ENCODE measurements around the gene SPATA6L.
"Not testable (repeated sequence)": the region's sequence is repeated elsewhere in the genome, so short reads cannot be mapped to it uniquely, and the experiment has no call there.

SPATA6L gene

DNA sequence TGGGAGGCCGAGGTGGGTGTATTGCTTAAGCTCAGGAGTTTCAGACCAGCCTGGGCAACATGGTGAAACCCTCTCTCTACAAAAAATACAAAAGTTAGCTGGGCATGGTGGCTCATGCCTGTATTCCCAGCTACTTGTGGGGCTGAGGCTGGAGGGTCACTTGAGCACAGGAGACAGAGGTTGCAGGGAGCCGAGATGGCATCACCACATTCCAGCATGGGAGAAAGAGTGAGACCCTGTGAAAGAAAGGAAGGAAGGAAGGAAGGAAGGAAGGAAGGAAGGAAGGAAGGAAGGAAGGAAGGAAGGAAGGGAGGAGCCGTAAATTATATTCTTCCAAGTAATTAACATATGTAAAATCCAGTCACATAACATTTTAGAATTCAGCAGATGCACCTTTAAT, 10.1 kb downstream of the SPATA6L start:
- H3K27ac ChIP-seq (ENCODE audit: low read depth, low read length); H3K9ac ChIP-seq (ENCODE audit: low read length); H3K4me3 ChIP-seq (ENCODE audit: low read length); H3K36me3 ChIP-seq (ENCODE audit: control insufficient read depth, insufficient read depth, low read length); H3K27me3 ChIP-seq (ENCODE audit: control insufficient read depth, insufficient read depth, low read length); H3K4me1 ChIP-seq (ENCODE audit: control insufficient read depth, insufficient read depth, low read length): not testable (repeated sequence)

- Histone ChIP-seq H3K4me1 (ENCODE audit: control insufficient read depth, insufficient read depth, low read length) (no peaks in the 10 kb centered on the region), H3K4me3 (ENCODE audit: low read length) (no peak overlapping the region), H3K27me3 (ENCODE audit: control insufficient read depth, insufficient read depth, low read length) (no peaks in the 10 kb centered on the region), H3K9ac (ENCODE audit: low read length) (no peak overlapping the region), H3K27ac (ENCODE audit: low read depth, low read length) (no peak overlapping the region), H3K36me3 (ENCODE audit: control insufficient read depth, insufficient read depth, low read length) (no peaks in the 10 kb centered on the region)
Observed at GRCh38 chr9:4654538-4654937, 11.7 kb downstream of the SPATA6L start.

GRCh38 chr9:4654084-4654483, 12.2 kb downstream of the SPATA6L start:
- no peaks in the 10 kb centered on the region for H3K4me1 ChIP-seq (ENCODE audit: control insufficient read depth, insufficient read depth, low read length)
- H3K4me3 ChIP-seq (ENCODE audit: low read length) = no peak overlapping the region
- no peak overlapping the region for H3K27ac ChIP-seq (ENCODE audit: low read depth, low read length)
- no peaks in the 10 kb centered on the region for H3K36me3 ChIP-seq (ENCODE audit: control insufficient read depth, insufficient read depth, low read length)
- H3K9ac ChIP-seq (ENCODE audit: low read length) = no peak overlapping the region
- no peaks in the 10 kb centered on the region for H3K27me3 ChIP-seq (ENCODE audit: control insufficient read depth, insufficient read depth, low read length)

DNA sequence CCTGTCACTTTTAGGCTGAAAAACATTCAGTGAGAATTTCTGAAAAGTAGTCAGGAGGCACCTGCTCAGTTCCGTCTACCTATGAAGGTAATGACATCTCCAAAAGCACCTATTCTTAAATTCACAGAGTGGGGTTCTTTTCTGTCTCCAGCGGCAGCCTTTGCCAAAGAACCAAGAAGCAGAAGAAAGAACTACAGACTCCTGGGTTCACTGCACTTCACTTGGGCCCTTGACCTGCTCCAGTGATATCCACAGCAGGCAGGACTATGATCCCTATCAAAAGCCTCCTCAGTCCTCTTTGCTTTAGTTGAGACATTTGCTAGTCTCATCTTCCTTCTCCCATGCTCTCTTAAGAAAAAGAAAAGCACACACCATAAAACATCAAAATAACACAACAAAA, 23.9 kb downstream of the SPATA6L start:
- H3K9ac ChIP-seq (ENCODE audit: low read length) = no peak overlapping the region
- no peak overlapping the region for H3K27ac ChIP-seq (ENCODE audit: low read depth, low read length)
- H3K36me3 ChIP-seq (ENCODE audit: control insufficient read depth, insufficient read depth, low read length) = no peaks in the 10 kb centered on the region
- H3K27me3 ChIP-seq (ENCODE audit: control insufficient read depth, insufficient read depth, low read length) = no peaks in the 10 kb centered on the region
- H3K4me3 ChIP-seq (ENCODE audit: low read length) = no peak overlapping the region
- no peaks in the 10 kb centered on the region for H3K4me1 ChIP-seq (ENCODE audit: control insufficient read depth, insufficient read depth, low read length)

- Histone ChIP-seq H3K4me3 (ENCODE audit: low read length) (no peak overlapping the region), H3K9ac (ENCODE audit: low read length) (no peak overlapping the region), H3K27ac (ENCODE audit: low read depth, low read length) (no peak overlapping the region), H3K36me3 (ENCODE audit: control insufficient read depth, insufficient read depth, low read length) (no peaks in the 10 kb centered on the region), H3K4me1 (ENCODE audit: control insufficient read depth, insufficient read depth, low read length) (no peaks in the 10 kb centered on the region), H3K27me3 (ENCODE audit: control insufficient read depth, insufficient read depth, low read length) (no peaks in the 10 kb centered on the region)
Observed at GRCh38 chr9:4640027-4640426, 26.3 kb downstream of the SPATA6L start.

DNA sequence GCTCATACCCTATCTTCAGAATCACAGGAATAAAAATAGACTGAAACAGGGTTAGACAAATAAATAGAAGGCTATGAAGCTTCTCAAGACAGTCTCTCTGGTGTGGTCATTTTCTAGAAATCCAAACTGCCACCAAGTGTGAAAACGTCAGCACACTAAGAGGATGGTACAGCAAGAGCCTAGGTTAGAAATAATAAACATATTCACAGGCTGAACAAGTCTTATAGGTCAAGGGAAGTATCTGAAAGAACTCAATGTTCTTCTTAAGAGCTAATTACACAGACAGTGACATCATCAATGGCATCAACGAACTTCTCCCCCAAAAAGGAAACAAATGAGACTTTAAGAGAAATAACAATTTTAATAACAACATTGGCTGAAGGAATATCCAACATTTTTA, 26.9 kb downstream of the SPATA6L start:
- Histone ChIP-seq H3K27ac (ENCODE audit: low read depth, low read length) (no peak overlapping the region), H3K9ac (ENCODE audit: low read length) (no peak overlapping the region), H3K4me3 (ENCODE audit: low read length) (no peak overlapping the region), H3K36me3 (ENCODE audit: control insufficient read depth, insufficient read depth, low read length) (no peaks in the 10 kb centered on the region), H3K27me3 (ENCODE audit: control insufficient read depth, insufficient read depth, low read length) (no peaks in the 10 kb centered on the region), H3K4me1 (ENCODE audit: control insufficient read depth, insufficient read depth, low read length) (no peaks in the 10 kb centered on the region)

GRCh38 chr9:4638968-4639367, 27.3 kb downstream of the SPATA6L start:
- Histone ChIP-seq H3K4me1 (ENCODE audit: control insufficient read depth, insufficient read depth, low read length) (no peaks in the 10 kb centered on the region), H3K27ac (ENCODE audit: low read depth, low read length) (no peak overlapping the region)

DNA sequence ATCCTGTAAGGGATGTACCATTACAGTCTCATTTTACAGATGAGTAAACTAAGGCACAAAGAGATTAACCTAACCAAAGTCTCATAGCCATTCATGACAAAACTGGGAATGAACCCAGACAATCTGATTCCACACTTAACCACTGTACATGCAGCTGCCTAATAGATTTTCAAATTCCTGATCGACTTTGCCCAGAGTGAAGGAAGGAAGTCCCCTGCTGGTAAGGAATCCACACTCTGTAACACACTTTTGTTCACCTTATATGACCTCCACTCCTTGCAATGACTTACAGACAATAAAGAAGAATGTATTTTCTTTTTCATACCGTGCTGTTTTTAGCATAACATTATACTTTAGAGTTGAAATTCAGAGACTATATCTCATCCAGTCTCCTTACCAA, 35.4 kb downstream of the SPATA6L start:
- Histone ChIP-seq H3K9ac (ENCODE audit: low read length) (no peak overlapping the region), H3K27me3 (ENCODE audit: control insufficient read depth, insufficient read depth, low read length) (no peaks in the 10 kb centered on the region), H3K4me1 (ENCODE audit: control insufficient read depth, insufficient read depth, low read length) (no peaks in the 10 kb centered on the region), H3K4me3 (ENCODE audit: low read length) (no peak overlapping the region), H3K27ac (ENCODE audit: low read depth, low read length) (no peak overlapping the region), H3K36me3 (ENCODE audit: control insufficient read depth, insufficient read depth, low read length) (no peaks in the 10 kb centered on the region)

More at GRCh38 chr9:4638968-4639367, 27.3 kb downstream of the SPATA6L start:
- no peaks in the 10 kb centered on the region for H3K27me3 ChIP-seq (ENCODE audit: control insufficient read depth, insufficient read depth, low read length)
- no peak overlapping the region for H3K9ac ChIP-seq (ENCODE audit: low read length)
- H3K36me3 ChIP-seq (ENCODE audit: control insufficient read depth, insufficient read depth, low read length) = no peaks in the 10 kb centered on the region
- H3K4me3 ChIP-seq (ENCODE audit: low read length) = no peak overlapping the region

DNA sequence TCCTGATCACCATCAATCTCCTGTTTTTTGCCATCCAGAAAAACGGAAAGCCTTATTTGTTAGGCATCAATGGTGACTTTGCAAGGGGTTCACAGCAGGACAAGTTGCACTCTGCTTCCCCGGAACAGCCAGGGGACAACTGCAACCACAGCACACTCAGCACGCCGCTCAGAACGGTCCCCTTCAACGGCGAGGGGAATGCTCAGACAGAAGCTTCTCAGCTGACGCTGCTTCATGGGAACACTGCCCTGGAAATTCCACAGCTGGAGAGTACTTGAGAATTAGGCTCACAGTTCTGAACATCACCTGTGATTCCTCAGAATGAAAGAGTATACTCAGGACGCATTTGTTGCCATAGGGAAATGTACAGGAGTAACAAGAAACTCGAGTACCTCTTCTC, 44.3 kb downstream of the SPATA6L start:
- H3K27ac ChIP-seq (ENCODE audit: low read depth, low read length) = no peak overlapping the region
- H3K36me3 ChIP-seq (ENCODE audit: control insufficient read depth, insufficient read depth, low read length) = no peaks in the 10 kb centered on the region
- no peaks in the 10 kb centered on the region for H3K27me3 ChIP-seq (ENCODE audit: control insufficient read depth, insufficient read depth, low read length)
- H3K4me1 ChIP-seq (ENCODE audit: control insufficient read depth, insufficient read depth, low read length) = no peaks in the 10 kb centered on the region
- H3K4me3 ChIP-seq (ENCODE audit: low read length) = no peak overlapping the region
- no peak overlapping the region for H3K9ac ChIP-seq (ENCODE audit: low read length)

DNA sequence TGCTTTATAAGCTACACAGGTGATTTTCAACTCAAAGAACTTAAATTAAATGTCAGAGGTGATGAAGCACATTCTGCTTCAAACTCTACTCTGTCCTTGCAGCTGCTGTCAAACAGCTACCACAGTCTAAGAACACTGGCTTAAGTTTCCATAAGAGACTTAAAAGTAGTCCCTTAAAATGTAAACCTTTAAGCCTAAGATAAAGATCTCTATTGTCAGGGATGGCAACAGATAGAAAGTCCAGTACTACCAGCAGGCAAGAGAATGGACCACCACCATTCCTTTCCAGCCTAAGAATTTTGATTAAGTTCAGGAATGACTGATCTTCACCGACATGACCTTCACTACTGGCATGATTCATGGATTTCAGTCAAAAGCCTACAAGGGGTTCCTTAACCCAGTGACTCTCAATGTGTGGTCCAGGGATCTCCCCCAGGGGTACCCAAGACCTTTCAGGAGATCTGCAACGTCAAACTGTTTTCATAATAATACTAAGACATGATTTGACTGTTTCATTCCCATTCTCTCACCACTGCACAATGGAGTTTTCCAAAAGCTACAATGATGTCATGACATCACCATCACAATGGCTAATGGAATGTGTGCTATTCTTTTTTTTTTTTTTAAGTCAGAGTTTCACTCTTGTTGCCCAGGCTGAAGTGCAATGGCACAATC, 45.3 kb downstream of the SPATA6L start:
- no peaks in the 10 kb centered on the region for H3K4me1 ChIP-seq (ENCODE audit: control insufficient read depth, insufficient read depth, low read length)
- no peak overlapping the region for H3K27ac ChIP-seq (ENCODE audit: low read depth, low read length)
- no peak overlapping the region for H3K4me3 ChIP-seq (ENCODE audit: low read length)
- no peaks in the 10 kb centered on the region for H3K36me3 ChIP-seq (ENCODE audit: control insufficient read depth, insufficient read depth, low read length)
- no peak overlapping the region for H3K9ac ChIP-seq (ENCODE audit: low read length)
- H3K27me3 ChIP-seq (ENCODE audit: control insufficient read depth, insufficient read depth, low read length) = no peaks in the 10 kb centered on the region

DNA sequence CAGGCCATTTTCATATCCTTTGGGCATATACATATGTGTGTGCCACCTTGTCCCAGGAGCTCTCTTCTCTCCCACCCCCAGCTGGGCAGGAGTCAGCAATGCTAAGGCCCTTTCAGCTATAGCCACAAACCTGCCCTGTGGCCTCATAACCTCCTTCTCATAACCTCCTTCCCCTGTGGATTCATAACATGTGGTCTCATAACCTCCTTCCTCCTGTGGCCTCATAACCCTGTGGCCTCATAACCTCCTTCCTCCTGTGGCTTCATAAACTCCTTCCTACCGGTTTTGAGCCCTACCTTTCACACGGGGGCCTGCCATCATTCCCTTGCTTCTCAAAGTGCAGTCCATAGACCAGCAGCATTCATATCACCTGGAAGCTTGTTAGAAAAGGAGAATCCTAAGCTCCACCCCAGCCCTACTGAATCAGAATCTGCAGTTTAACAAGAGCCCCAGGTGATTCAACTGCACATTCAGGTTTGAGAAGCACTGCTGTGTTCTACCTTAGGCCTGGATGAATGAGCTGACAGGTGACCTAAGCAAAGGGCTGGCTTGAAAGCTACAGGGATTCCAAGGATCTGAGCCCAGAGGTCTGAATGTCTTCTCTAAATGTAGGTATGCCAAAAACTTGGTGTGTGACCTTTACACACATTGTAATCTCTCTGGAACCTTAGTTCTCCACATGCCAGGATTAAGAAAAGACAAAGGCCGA, 46.1 kb downstream of the SPATA6L start:
- no peak overlapping the region for H3K9ac ChIP-seq (ENCODE audit: low read length)
- H3K4me3 ChIP-seq (ENCODE audit: low read length) = no peak overlapping the region
- no peaks in the 10 kb centered on the region for H3K36me3 ChIP-seq (ENCODE audit: control insufficient read depth, insufficient read depth, low read length)
- no peaks in the 10 kb centered on the region for H3K4me1 ChIP-seq (ENCODE audit: control insufficient read depth, insufficient read depth, low read length)
- H3K27me3 ChIP-seq (ENCODE audit: control insufficient read depth, insufficient read depth, low read length) = no peaks in the 10 kb centered on the region
- no peak overlapping the region for H3K27ac ChIP-seq (ENCODE audit: low read depth, low read length)

GRCh38 chr9:4618700-4619099, 47.6 kb downstream of the SPATA6L start:
- Histone ChIP-seq H3K27me3 (ENCODE audit: control insufficient read depth, insufficient read depth, low read length) (no peaks in the 10 kb centered on the region), H3K36me3 (ENCODE audit: control insufficient read depth, insufficient read depth, low read length) (no peaks in the 10 kb centered on the region), H3K27ac (ENCODE audit: low read depth, low read length) (no peak overlapping the region), H3K4me1 (ENCODE audit: control insufficient read depth, insufficient read depth, low read length) (no peaks in the 10 kb centered on the region), H3K9ac (ENCODE audit: low read length) (no peak overlapping the region), H3K4me3 (ENCODE audit: low read length) (no peak overlapping the region)

DNA sequence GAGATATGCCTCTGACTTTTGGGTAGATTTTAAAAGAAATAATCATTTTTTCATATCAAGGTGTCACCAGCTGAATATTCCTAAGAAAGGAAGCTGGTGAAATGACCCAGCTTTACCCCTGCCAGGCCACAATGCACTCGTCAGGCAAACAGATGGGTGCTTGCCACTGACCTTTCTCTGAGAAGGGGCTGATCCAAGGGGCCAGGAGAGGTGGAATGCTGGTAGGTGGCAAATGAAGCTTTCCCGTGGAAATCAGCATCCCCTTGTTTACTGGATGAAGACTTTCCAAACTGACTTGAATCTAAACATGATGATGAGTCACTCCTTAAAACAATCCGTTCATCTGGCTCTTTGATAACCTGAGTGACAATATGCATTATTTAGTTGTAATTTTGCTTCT, 48.5 kb downstream of the SPATA6L start:
- H3K9ac ChIP-seq (ENCODE audit: low read length) = no peak overlapping the region
- H3K36me3 ChIP-seq (ENCODE audit: control insufficient read depth, insufficient read depth, low read length) = no peaks in the 10 kb centered on the region
- H3K27ac ChIP-seq (ENCODE audit: low read depth, low read length) = no peak overlapping the region

More for the DNA sequence above, 48.5 kb downstream of the SPATA6L start:
- Histone ChIP-seq H3K27me3 (ENCODE audit: control insufficient read depth, insufficient read depth, low read length) (no peaks in the 10 kb centered on the region), H3K4me1 (ENCODE audit: control insufficient read depth, insufficient read depth, low read length) (no peaks in the 10 kb centered on the region), H3K4me3 (ENCODE audit: low read length) (no peak overlapping the region)

All from rectal smooth muscle tissue (tissue), 1 donor.